Fibroblast of lung (primary cell): ENCODE measurements around the gene MAPKAPK2.
A peak's percentile ranks its signal among the peaks of the same experiment; 100 is the strongest.

Experiments used
- CTCF ChIP-seq, 2 donors: IDR thresholded peaks in 1 of 2; conservative IDR thresholded peaks in 1 of 2; 1 replicate in 1 of 2; 2 replicates in 1 of 2; pipeline ENCODE4 v1.5.1; 2011 to 2012; ENCODE audit warnings: low read length in 2 of 2, control low read depth in 1 of 2, inconsistent platforms in 1 of 2, low read depth in 1 of 2, mild to moderate bottlenecking in 1 of 2
- EZH2 ChIP-seq: IDR thresholded peaks from 2 replicates; pipeline ENCODE4 v1.5.1; 2012; ENCODE audit warnings: low read length, control low read depth, mild to moderate bottlenecking; ENCODE audit errors: missing control alignments

GRCh38 chr1:206658264-206658980 is 26.3 kb upstream of the MAPKAPK2 start:
- TF ChIP-seq EZH2 (peak; percentile 39), CTCF (conservative IDR thresholded peaks at IDR 0.05 in 1 of 2, IDR thresholded peaks at IDR 0.05 in 1 of 2; ENCODE audit: low read depth in 1 of 2, low read length in 2 of 2) (peak; percentile 39 to 55)
